Mucosa of descending colon (tissue), 3 donors: Measurements from ENCODE around the gene SLC7A14. TPM values are rescaled to one million over a fixed set of nuclear protein-coding genes. Genes with fewer than 3 reads are reported as not detected.

ENCODE experiments used
- ATAC-seq: fragments of 200-7000 bp; cut with Tn5 transposase; one replicate; pipeline ENCODE4 v1.9.1; 2020; ENCODE audit warnings: mild to moderate bottlenecking, moderate library complexity
- DNase-seq, 3 donors: peaks; one replicate each; pipeline ENCODE4 v3.0.0-alpha.2; 2020
- H3K36me3 ChIP-seq: fragments of 200-600 bp; one replicate; pipeline ENCODE4 v1.8.0; 2021; ENCODE audit warnings: low read depth, mild to moderate bottlenecking
- H3K4me1 ChIP-seq: fragments of 200-600 bp; one replicate; pipeline ENCODE4 v1.8.0; 2021; ENCODE audit warnings: low read depth, mild to moderate bottlenecking
- H3K4me3 ChIP-seq: fragments of 200-600 bp; one replicate; pipeline ENCODE4 v1.8.0; 2021; ENCODE audit warnings: mild to moderate bottlenecking
- H3K9me3 ChIP-seq: fragments of 200-600 bp; one replicate; pipeline ENCODE4 v1.8.0; 2021; ENCODE audit warnings: mild to moderate bottlenecking
- intact Hi-C, 2 donors: fragments of 100-400 bp; cut with DNase I in 1 of 2; cut with micrococcal nuclease in 1 of 2; formaldehyde crosslinking; loops; one replicate each; pipeline versions ENCODE4 v1.11.0 to v1.11.1; 2022; cut with DNase I, micrococcal nuclease
- total RNA-seq, 3 donors: library from RNA; stranded (reverse); fragmentation: NEBNext Ultra II Directional in 2 of 3; extraction: Animal tissue kit (Norgen Biotek cat#: 25700) in 2 of 3; gene quantifications; one replicate each; pipeline versions ENCODE4 v1.2.1 to v1.2.4, GENCODE V29; 2021 to 2023
- TF ChIP-seq, protein P1 (sequence below): fragments of 200-600 bp; IDR thresholded peaks from one replicate; pipeline ENCODE4 v1.8.0; 2022; ENCODE audit warnings: antibody characterized with exemption, mild to moderate bottlenecking
- donor health status: DM: no; HTN: no; CAD: no; lungs with moderate emphysema.
- donor health status: DM: no; HTN: no; CAD: no.
- donor health status: DM: no; HTN: yes; CAD: no.

SLC7A14 gene
- total RNA-seq, 3 donors from 2014 or later = 0.26 to 2.9 (median 0.29) TPM

DNA sequence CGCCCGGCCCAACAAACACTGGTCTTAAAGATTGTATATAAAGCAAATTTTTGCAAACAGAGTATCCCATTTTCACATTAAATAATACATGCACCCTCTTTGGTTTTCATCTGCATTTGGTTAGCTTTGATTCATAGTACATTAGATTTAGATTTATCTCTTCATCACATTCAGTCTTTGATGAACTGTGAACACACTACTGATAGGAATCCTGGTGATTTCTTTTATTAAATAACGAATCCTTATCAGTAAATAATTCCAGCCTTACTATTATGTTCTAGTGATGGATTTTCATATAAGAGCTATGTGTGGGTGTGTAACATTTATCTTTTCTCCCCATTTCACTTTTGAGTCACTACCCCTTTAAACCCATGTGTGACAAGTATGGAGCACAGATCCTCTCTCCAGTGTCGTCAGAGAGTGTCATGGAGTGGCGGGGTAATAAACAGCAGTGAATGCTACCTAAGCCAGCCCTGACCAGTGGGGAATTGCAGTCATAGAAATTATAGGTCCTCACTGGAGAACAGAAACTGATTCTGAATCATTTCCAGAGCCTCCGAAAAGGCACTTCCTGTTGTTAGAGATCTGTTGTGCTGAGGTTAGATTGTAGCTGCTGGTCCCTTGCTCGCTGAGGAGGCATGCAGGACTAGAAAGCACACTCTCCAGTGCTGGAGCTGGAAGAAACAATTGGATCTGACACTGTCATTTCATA lies 22.0 kb downstream of the SLC7A14 start:
- TF ChIP-seq, protein P1, sequence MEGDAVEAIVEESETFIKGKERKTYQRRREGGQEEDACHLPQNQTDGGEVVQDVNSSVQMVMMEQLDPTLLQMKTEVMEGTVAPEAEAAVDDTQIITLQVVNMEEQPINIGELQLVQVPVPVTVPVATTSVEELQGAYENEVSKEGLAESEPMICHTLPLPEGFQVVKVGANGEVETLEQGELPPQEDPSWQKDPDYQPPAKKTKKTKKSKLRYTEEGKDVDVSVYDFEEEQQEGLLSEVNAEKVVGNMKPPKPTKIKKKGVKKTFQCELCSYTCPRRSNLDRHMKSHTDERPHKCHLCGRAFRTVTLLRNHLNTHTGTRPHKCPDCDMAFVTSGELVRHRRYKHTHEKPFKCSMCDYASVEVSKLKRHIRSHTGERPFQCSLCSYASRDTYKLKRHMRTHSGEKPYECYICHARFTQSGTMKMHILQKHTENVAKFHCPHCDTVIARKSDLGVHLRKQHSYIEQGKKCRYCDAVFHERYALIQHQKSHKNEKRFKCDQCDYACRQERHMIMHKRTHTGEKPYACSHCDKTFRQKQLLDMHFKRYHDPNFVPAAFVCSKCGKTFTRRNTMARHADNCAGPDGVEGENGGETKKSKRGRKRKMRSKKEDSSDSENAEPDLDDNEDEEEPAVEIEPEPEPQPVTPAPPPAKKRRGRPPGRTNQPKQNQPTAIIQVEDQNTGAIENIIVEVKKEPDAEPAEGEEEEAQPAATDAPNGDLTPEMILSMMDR = no peak
- Histone ChIP-seq H3K36me3 (no peaks in the 10 kb centered on the region), H3K4me3 (no peak overlapping the region), H3K4me1 (no peaks in the 10 kb centered on the region), H3K9me3 (no peaks in the 10 kb centered on the region)
- peak in 1 of 3 donors; percentile 14 for DNase-seq
- intact Hi-C loops = no loop called here
- ATAC-seq = no peak

DNA sequence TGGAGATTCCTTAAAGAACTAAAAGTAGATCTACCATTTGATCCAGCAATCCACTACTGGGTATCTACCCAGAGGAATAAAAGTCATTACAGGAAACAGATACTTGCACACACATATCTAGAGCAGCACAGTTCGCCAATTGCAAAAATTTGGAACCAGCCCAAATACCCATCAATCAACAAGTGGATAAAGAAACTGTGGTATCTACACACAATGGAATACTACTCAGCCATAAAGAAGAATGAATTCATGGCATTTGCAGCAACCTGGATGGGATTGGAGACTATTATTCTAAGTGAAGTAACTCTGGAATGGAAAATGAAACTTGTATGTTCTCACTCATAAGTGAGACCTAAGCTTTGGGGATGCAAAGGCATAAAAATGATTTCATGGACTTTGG lies 23.8 kb downstream of the SLC7A14 start:
- no peak for ATAC-seq
- intact Hi-C loops = no loop called here
- H3K36me3 ChIP-seq = no peaks in the 10 kb centered on the region
- DNase-seq = no peak
- no peaks in the 10 kb centered on the region for H3K4me1 ChIP-seq
- TF ChIP-seq, protein P1 = no peak
- no peaks in the 10 kb centered on the region for H3K9me3 ChIP-seq
- H3K4me3 ChIP-seq = no peak overlapping the region

DNA sequence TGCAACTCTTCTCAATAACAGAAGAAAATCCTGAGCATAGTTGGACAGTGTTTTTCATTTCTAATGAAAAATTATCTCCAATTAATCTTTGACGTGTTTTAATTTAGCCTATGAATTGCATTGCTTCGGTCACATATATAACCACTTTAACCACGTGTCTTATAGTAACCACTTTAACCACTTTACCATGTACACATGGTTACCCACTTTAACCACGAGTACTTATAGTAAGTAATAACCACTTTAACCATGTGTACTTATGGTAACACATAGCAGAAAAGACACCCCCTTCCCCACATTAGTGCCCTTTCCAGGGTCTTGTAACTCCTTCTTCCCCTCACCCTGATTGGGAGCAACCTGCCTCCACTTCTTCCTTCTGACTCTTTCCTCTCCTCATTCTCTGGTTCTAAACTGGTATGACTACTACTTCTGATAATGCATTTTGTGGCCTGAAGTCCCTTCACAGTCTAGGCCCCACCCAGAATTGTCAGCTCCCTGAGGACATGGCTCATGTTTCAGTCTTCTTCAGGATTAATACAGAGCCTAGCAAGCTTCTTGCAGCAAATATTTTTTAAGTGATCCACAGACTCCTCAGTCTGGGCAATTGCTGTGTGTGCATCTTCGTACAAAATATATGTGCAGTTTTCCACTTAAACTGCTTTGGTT lies 25.0 kb downstream of the SLC7A14 start:
- TF ChIP-seq, protein P1 = no peak
- ATAC-seq (no peak), DNase-seq (no peak)
- H3K4me1 ChIP-seq = no peaks in the 10 kb centered on the region
- H3K4me3 ChIP-seq = no peak overlapping the region
- no peaks in the 10 kb centered on the region for H3K36me3 ChIP-seq
- H3K9me3 ChIP-seq = no peaks in the 10 kb centered on the region
- intact Hi-C loops = no loop called here

- TF ChIP-seq, protein P1 = no peak
- Histone ChIP-seq H3K4me3 (no peak overlapping the region), H3K4me1 (no peaks in the 10 kb centered on the region), H3K36me3 (no peaks in the 10 kb centered on the region), H3K9me3 (no peaks in the 10 kb centered on the region)
- DNase-seq (no peak), ATAC-seq (no peak)
- intact Hi-C loops = no loop called here
Measured at GRCh38 chr3:170560296-170560695, 25.6 kb downstream of the SLC7A14 start.

GRCh38 chr3:170558427-170558826 lies 27.4 kb downstream of the SLC7A14 start:
- Histone ChIP-seq H3K4me3 (no peak overlapping the region), H3K36me3 (no peaks in the 10 kb centered on the region), H3K4me1 (no peaks in the 10 kb centered on the region), H3K9me3 (no peaks in the 10 kb centered on the region)
- intact Hi-C loops = no loop called here
- no peak for DNase-seq
- TF ChIP-seq, protein P1 = no peak
- no peak for ATAC-seq
